Heart left ventricle (tissue), 13 donors: ENCODE data around the gene SYN1.

ENCODE experiments used
- CTCF ChIP-seq, 12 donors: fragments of 200-600 bp; sonication (generic) in 4 of 12; IDR thresholded peaks; one replicate each; pipeline versions ENCODE4 v1.5.0 to v1.8.0; 2018 to 2022; ENCODE audit warnings: antibody characterized with exemption in 12 of 12, mild to moderate bottlenecking in 5 of 12
- POLR2A ChIP-seq, 2 donors: fragments of 450-650 bp; IDR thresholded peaks; one replicate each; pipeline ENCODE4 v1.6.1; 2017; ENCODE audit warnings: antibody characterized with exemption in 2 of 2, mild to moderate bottlenecking in 2 of 2, moderate library complexity in 2 of 2
- donor health status: ischemic (EF 13 %, LVEDD 7.1; RV severe dilation, severe dysfunction).
- donor health status: DM: no; HTN: yes; CAD: no.
- donor health status: DM: no; HTN: no; CAD: no.
- donor health status: ischemic (EF 25% LVEDD 6.9; RV normal size, moderate dysfunction).
- donor health status: ischemic (EF 25% LVEDD 5.7; RV mildly dilated, moderate dysfunction).
- donor health status: ischemic (EF 35%, LVEDD 5.7; RV mildly dilated, moderate dysfunction).
- donor health status: nonischemic (EF 11% LVEDD 7.7; RV severe dilation, severe dysfunction).
- donor health status: DM: yes; HTN: yes; CAD: no.
- donor health status: PGD.
- donor health status: ischemic (EF 29% LVEDD 5.4; RV normal size, mild dysfunction).
- donor health status: nonischemic (EF 23%, LVEDD 6.1; RV moderate dilation, normal function).

- TF ChIP-seq CTCF (IDR thresholded peaks at IDR 0.05) (no peak), POLR2A (IDR thresholded peaks at IDR 0.05) (no peak)
Measured at GRCh38 chrX:47571215-47571614, 48.4 kb downstream of the SYN1 start.
